CD4-positive, alpha-beta memory T cell (primary cell): ENCODE data around the gene PITPNM1. TPM values are rescaled to one million over a fixed set of nuclear protein-coding genes. Genes with fewer than 3 reads are reported as not detected.

ENCODE experiments used
- CTCF ChIA-PET: fragments of 350-600 bp; sonication (Branson Sonifier 250); formaldehyde crosslinking; loops from one replicate; lab custom pipeline; 2021; ENCODE audit warnings: inconsistent platforms; ENCODE audit not compliant: partially characterized antibody; lab: Charles Lee
- POLR2A ChIA-PET: fragments of 350-600 bp; sonication (Branson Sonifier 250); formaldehyde crosslinking; loops from one replicate; lab custom pipeline; 2021; ENCODE audit not compliant: partially characterized antibody; lab: Charles Lee
- DNase-seq, 5 donors: peaks; one replicate each; pipeline versions ENCODE4 v3.0.0 to v3.0.0-alpha.2; 2020 to 2022; ENCODE audit warnings: mixed read lengths in 1 of 5
- H3K27ac ChIP-seq: one replicate; pipeline ENCODE4 v1.7.0; 2013; ENCODE audit warnings: low read depth, low read length
- H3K27me3 ChIP-seq: 2 replicates; pipeline ENCODE4 v1.7.0; 2013; ENCODE audit warnings: mild to moderate bottlenecking, low read length, moderate library complexity; ENCODE audit not compliant: insufficient read depth
- H3K36me3 ChIP-seq: 2 replicates; pipeline ENCODE4 v1.7.0; 2013; ENCODE audit warnings: mild to moderate bottlenecking, low read length, moderate library complexity; ENCODE audit not compliant: insufficient read depth
- H3K4me1 ChIP-seq: 2 replicates; pipeline ENCODE4 v1.7.0; 2013; ENCODE audit warnings: mild to moderate bottlenecking, low read length, moderate library complexity; ENCODE audit not compliant: insufficient read depth
- H3K4me3 ChIP-seq, 2 donors: one replicate each; pipeline ENCODE4 v1.7.0; 2013; ENCODE audit warnings: low read length in 2 of 2, mild to moderate bottlenecking in 1 of 2
- H3K9me3 ChIP-seq, 2 donors: one replicate each; pipeline ENCODE4 v1.7.0; 2013; ENCODE audit warnings: low read length in 2 of 2, control low read depth in 1 of 2; ENCODE audit not compliant: control insufficient read depth in 1 of 2
- H3K27ac Mint-ChIP-seq, 7 donors: one replicate each; pipeline ENCODE4 v1.8.0; 2020 to 2021; ENCODE audit warnings: mixed read lengths in 7 of 7, mild to moderate bottlenecking in 6 of 7, inconsistent platforms in 3 of 7, moderate library complexity in 3 of 7
- H3K27me3 Mint-ChIP-seq, 2 donors: one replicate each; pipeline ENCODE4 v1.8.0; 2020 to 2021; ENCODE audit warnings: mixed read lengths in 2 of 2
- H3K36me3 Mint-ChIP-seq, 2 donors: one replicate each; pipeline ENCODE4 v1.8.0; 2020 to 2021; ENCODE audit warnings: mixed read lengths in 2 of 2, inconsistent platforms in 1 of 2, mild to moderate bottlenecking in 1 of 2
- H3K4me1 Mint-ChIP-seq, 4 donors: one replicate each; pipeline ENCODE4 v1.8.0; 2020 to 2021; ENCODE audit warnings: mixed read lengths in 4 of 4, mild to moderate bottlenecking in 1 of 4
- H3K4me3 Mint-ChIP-seq, 8 donors: one replicate each; pipeline ENCODE4 v1.8.0; 2020 to 2021; ENCODE audit warnings: mixed read lengths in 8 of 8, mild to moderate bottlenecking in 7 of 8, moderate library complexity in 6 of 8, inconsistent platforms in 3 of 8
- H3K9me3 Mint-ChIP-seq, 8 donors: one replicate each; pipeline ENCODE4 v1.8.0; 2020 to 2021; ENCODE audit warnings: mixed read lengths in 8 of 8, mild to moderate bottlenecking in 5 of 8, inconsistent platforms in 3 of 8, moderate library complexity in 1 of 8
- intact Hi-C: fragments of 100-400 bp; cut with micrococcal nuclease; formaldehyde crosslinking; loops from one replicate; pipeline ENCODE4 v1.15.1; 2023
- polyA plus RNA-seq, 2 donors: library from polyadenylated mRNA; unstranded; fragments of 300-500 nt; fragmentation: Illumina TruSeq; gene quantifications; one replicate each; pipeline ENCODE4 v1.2.3, GENCODE V29; 2021
- total RNA-seq, 2 experiments: library from RNA; stranded (reverse); gene quantifications; one replicate each; pipeline ENCODE4 v1.2.3, GENCODE V29; 2021

Gene PITPNM1
- total and polyA plus RNA-seq, 4 experiments from 2014 or later, result 15.0 to 143 (median 90.1) TPM

DNA sequence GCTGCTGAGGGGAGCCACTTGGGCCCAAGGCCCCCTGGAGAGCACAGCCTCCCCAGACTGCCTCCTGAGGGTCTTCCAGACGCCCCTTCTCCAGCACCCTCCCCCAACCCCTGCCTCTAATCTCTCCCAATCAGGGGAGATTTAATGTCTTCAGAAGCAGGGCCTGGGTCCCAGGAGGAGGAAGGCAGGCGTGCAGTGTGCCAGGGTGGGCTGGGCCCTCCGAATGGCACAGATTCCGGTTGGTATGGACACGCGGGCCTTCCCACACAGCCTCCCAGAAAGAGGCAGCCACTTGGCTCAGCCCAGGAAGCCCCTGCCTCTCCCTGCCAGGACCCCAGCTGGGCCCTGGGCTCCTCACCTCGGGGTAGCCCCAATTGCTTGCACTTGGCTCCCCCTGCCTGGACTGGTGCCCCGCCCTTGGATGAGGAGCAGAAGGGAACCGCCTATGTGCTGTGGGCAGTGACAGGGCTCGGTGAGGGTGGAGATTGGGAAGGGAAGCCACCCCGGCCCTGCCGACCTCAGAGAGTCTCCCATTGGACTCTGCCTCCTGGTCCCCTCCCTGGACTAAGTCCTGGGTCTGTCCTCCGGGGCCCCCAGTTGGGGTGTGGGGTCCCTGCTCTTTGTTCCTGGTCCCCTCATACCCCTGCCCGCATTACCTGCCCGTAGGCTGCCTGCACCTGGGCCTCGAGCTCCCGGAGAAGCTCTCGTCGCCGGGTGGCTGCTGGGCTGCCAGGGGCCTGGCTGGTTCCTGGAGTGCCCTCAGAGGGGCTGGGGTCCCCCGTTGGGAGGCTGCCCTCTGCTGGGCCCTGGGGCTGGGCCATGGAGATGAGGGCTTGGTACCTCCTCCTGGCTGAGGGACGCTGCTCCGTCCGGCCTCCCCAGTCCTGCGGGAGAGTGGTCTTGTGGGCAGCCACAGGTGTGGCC lies 18.7 kb upstream of the PITPNM1 start:
- Mint-ChIP-seq H3K36me3 (no peaks in the 10 kb centered on the region), H3K27ac (no peak overlapping the region), H3K4me3 (no peak overlapping the region), H3K9me3 (peaks cover 0 to 2% (median 0%) of the 10 kb centered on the region in 8 donors), H3K27me3 (peaks cover 2 to 7% of the 10 kb centered on the region in 2 donors), H3K4me1 (no peaks in the 10 kb centered on the region)
- no peaks in the 10 kb centered on the region for H3K4me1 ChIP-seq
- DNase-seq, result no peak
- H3K27ac ChIP-seq, result no peak overlapping the region
- ChIA-PET POLR2A (no interaction called here), CTCF (no interaction called here)
- no peak overlapping the region for H3K4me3 ChIP-seq
- no peaks in the 10 kb centered on the region for H3K36me3 ChIP-seq
- no peaks in the 10 kb centered on the region for H3K27me3 ChIP-seq
- H3K9me3 ChIP-seq, result no peaks in the 10 kb centered on the region
- intact Hi-C loops, result no loop called here

DNA sequence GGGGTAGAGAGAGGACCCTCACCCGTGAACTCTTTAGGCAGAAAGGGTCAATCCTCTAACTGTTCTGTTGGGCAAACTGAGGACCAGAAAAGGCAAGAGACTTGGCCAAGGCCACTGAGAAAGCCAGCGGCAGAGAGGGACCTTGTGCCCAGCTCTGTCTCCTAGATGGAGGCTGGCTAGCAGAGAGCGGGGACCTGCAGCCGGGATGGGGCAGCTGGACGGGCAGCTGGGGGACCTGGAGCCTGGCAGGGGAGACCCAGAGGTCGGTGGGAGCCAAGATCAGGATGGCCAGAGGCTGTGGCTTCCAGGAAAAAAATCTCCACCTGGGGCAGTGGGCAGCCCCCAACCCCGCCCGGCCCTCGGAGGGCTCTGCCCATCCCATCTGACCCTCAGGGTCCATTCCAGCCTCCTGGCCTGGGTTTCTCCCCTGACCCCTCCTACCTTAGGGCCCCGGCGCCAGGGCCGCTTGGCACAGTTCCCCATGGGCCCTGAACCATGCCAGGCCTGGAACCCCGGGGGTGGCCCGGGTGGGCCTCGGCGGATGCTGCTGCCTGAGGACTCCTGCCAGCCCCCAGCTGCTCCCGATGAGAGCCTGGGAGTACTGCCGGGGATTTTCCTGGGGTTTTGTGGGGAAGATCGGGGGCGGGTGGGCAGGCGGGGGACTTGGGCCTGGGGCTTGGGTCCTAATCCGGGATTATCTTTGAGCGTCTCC lies 17.8 kb upstream of the PITPNM1 start, which contains the start of gene CABP2:
Gene CABP2 (minus strand): TSS at position 603 of the 712 bp plus-strand sequence. CDS start 120 bp downstream, at position 483.
- POLR2A ChIA-PET, result no interaction called here
- Histone ChIP-seq H3K27ac (no peak within 1 kb of the TSS), H3K4me3 (no peak within 1 kb of the TSS), H3K27me3 (no peaks in the 10 kb centered on the region), H3K36me3 (no peaks in the 10 kb centered on the region), H3K4me1 (no peaks in the 10 kb centered on the region), H3K9me3 (no peaks in the 10 kb centered on the region)
- Mint-ChIP-seq H3K36me3 (no peaks in the 10 kb centered on the region), H3K9me3 (peaks cover 0 to 2% (median 0%) of the 10 kb centered on the region in 8 donors), H3K4me1 (no peaks in the 10 kb centered on the region), H3K27ac (no peak within 1 kb of the TSS), H3K27me3 (peaks cover 2 to 7% of the 10 kb centered on the region in 2 donors), H3K4me3 (no peak within 1 kb of the TSS)
- DNase-seq, result no peak
- CTCF ChIA-PET, result no interaction called here
- intact Hi-C loops, result no loop called here

DNA sequence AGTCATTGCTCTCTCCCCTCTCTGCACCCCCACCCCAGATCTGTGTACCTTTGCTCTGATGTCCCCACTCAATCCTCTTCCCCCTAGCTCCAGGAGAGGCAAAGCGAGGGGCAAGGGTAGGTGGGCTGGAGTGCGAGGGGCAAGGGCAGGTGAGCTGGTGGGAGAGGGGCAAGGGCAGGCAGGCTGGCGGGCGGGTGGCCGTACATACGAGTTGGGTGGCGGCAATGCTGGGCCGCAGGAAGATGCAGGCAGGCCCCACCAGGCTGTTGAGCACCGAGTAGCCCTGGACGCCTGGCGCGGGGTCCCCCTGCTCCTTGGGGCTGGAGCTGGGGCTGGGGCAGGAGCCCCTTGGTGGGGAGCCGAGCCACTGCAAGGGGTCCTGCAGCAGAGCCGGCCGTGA lies 17.2 kb upstream of the PITPNM1 start:
- no peaks in the 10 kb centered on the region for H3K4me1 Mint-ChIP-seq
- POLR2A ChIA-PET, result no interaction called here
- peaks cover 0 to 2% (median 0%) of the 10 kb centered on the region in 8 donors for H3K9me3 Mint-ChIP-seq
- Histone ChIP-seq H3K27me3 (no peaks in the 10 kb centered on the region), H3K36me3 (no peaks in the 10 kb centered on the region), H3K4me3 (no peak overlapping the region), H3K4me1 (no peaks in the 10 kb centered on the region), H3K27ac (no peak overlapping the region), H3K9me3 (no peaks in the 10 kb centered on the region)
- H3K4me3 Mint-ChIP-seq, result no peak overlapping the region
- intact Hi-C loops, result no loop called here
- DNase-seq, result no peak
- CTCF ChIA-PET, result no interaction called here
- peaks cover 2 to 5% of the 10 kb centered on the region in 2 donors for H3K27me3 Mint-ChIP-seq
- peak overlapping the region in 1 of 7 donors; percentile 52 for H3K27ac Mint-ChIP-seq
- H3K36me3 Mint-ChIP-seq, result no peaks in the 10 kb centered on the region

DNA sequence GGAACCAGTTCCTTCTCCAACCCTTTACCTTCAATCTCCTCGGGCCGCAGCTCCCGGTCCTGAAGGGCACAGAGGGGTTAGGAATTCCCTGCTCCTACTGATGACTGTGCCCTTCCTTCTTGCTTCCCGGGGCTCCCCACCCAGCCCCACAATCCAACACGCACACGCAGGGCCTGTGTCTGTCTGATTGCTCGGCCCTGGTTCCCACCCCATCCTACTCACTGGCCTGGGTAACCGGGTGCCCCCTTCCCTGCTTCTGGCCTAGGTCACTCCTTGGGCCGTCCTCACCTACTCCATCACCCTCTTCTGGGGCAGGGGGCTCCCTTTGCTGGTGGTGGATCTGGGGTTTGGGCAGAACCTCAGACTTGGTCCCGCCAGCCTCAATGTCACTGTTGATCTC lies 16.8 kb upstream of the PITPNM1 start:
- Histone ChIP-seq H3K9me3 (no peaks in the 10 kb centered on the region), H3K27me3 (no peaks in the 10 kb centered on the region), H3K36me3 (no peaks in the 10 kb centered on the region), H3K4me1 (no peaks in the 10 kb centered on the region), H3K4me3 (no peak overlapping the region), H3K27ac (no peak overlapping the region)
- no peak for DNase-seq
- ChIA-PET POLR2A (no interaction called here), CTCF (no interaction called here)
- H3K4me1 Mint-ChIP-seq, result no peaks in the 10 kb centered on the region
- intact Hi-C loops, result no loop called here
- H3K27me3 Mint-ChIP-seq, result peaks cover 0 to 2% of the 10 kb centered on the region in 2 donors
- no peak overlapping the region for H3K4me3 Mint-ChIP-seq
- no peaks in the 10 kb centered on the region for H3K9me3 Mint-ChIP-seq
- peak overlapping the region in 1 of 7 donors; percentile 52 for H3K27ac Mint-ChIP-seq
- no peaks in the 10 kb centered on the region for H3K36me3 Mint-ChIP-seq

GRCh38 chr11:67520856-67521824 lies 16.0 kb upstream of the PITPNM1 start:
- CTCF ChIA-PET, result no interaction called here
- Histone ChIP-seq H3K9me3 (no peaks in the 10 kb centered on the region), H3K4me3 (no peak overlapping the region), H3K27ac (no peak overlapping the region), H3K36me3 (no peaks in the 10 kb centered on the region), H3K27me3 (no peaks in the 10 kb centered on the region), H3K4me1 (no peaks in the 10 kb centered on the region)
- POLR2A ChIA-PET, result no interaction called here
- no peaks in the 10 kb centered on the region for H3K36me3 Mint-ChIP-seq
- intact Hi-C loops, result no loop called here
- no peak overlapping the region for H3K27ac Mint-ChIP-seq
- no peaks in the 10 kb centered on the region for H3K9me3 Mint-ChIP-seq
- H3K4me3 Mint-ChIP-seq, result no peak overlapping the region
- no peaks in the 10 kb centered on the region for H3K27me3 Mint-ChIP-seq
- H3K4me1 Mint-ChIP-seq, result no peaks in the 10 kb centered on the region
- DNase-seq, result no peak

- H3K4me1 ChIP-seq, result no peaks in the 10 kb centered on the region
- ChIA-PET CTCF (no interaction called here), POLR2A (no interaction called here)
- no peak overlapping the region for H3K27ac ChIP-seq
- H3K9me3 ChIP-seq, result no peaks in the 10 kb centered on the region
- no peaks in the 10 kb centered on the region for H3K27me3 Mint-ChIP-seq
- no peaks in the 10 kb centered on the region for H3K36me3 Mint-ChIP-seq
- H3K9me3 Mint-ChIP-seq, result no peaks in the 10 kb centered on the region
- DNase-seq, result no peak
- no peaks in the 10 kb centered on the region for H3K27me3 ChIP-seq
- no peaks in the 10 kb centered on the region for H3K4me1 Mint-ChIP-seq
- no peak overlapping the region for H3K4me3 ChIP-seq
- no peak overlapping the region for H3K27ac Mint-ChIP-seq
- no peak overlapping the region for H3K4me3 Mint-ChIP-seq
- intact Hi-C loops, result no loop called here
- H3K36me3 ChIP-seq, result no peaks in the 10 kb centered on the region
Observed at GRCh38 chr11:67519726-67520125, 14.6 kb upstream of the PITPNM1 start.
